Right lobe of liver (tissue), 4 donors: ENCODE results near the gene TNP1.

Experiments
- POLR2A ChIP-seq: fragments of 450-650 bp; IDR thresholded peaks from one replicate; pipeline ENCODE4 v1.6.1; 2017; ENCODE audit warnings: antibody characterized with exemption, mild to moderate bottlenecking
- TF ChIP-seq, protein P1 (sequence below), 4 donors: fragments of 200-600 bp in 3 of 4; fragments of 450-650 bp in 1 of 4; IDR thresholded peaks; one replicate each; pipeline versions ENCODE4 v1.5.1 to v1.8.0; 2016 to 2022; ENCODE audit warnings: antibody characterized with exemption in 4 of 4, mild to moderate bottlenecking in 2 of 4
- donor health status: DM: no; HTN: no; CAD: no.
- donor health status: DM: no; HTN: no; CAD: no.
- donor health status: DM: no; HTN: yes; CAD: no.

GRCh38 chr2:216810399-216811160 lies 49.3 kb downstream of the TNP1 start:
- no peak for TF ChIP-seq POLR2A
- TF ChIP-seq, protein P1, sequence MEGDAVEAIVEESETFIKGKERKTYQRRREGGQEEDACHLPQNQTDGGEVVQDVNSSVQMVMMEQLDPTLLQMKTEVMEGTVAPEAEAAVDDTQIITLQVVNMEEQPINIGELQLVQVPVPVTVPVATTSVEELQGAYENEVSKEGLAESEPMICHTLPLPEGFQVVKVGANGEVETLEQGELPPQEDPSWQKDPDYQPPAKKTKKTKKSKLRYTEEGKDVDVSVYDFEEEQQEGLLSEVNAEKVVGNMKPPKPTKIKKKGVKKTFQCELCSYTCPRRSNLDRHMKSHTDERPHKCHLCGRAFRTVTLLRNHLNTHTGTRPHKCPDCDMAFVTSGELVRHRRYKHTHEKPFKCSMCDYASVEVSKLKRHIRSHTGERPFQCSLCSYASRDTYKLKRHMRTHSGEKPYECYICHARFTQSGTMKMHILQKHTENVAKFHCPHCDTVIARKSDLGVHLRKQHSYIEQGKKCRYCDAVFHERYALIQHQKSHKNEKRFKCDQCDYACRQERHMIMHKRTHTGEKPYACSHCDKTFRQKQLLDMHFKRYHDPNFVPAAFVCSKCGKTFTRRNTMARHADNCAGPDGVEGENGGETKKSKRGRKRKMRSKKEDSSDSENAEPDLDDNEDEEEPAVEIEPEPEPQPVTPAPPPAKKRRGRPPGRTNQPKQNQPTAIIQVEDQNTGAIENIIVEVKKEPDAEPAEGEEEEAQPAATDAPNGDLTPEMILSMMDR (IDR thresholded peaks at IDR 0.05), result no peak
